Calu3 (cell line): ENCODE data around the gene RASGRF2. TPM values are rescaled to one million over a fixed set of nuclear protein-coding genes. Genes with fewer than 3 reads are reported as not detected.
"Not testable (repeated sequence)": the region's sequence is repeated elsewhere in the genome, so short reads cannot be mapped to it uniquely, and the experiment has no call there.

Experiments used
- BruUV-seq: library from RNA; stranded (reverse); fragments of 400-500 nt; replicated peaks from 2 replicates; lab custom pipeline; 2021; lab: Mats Ljungman, UMichigan
- CTCF ChIA-PET: fragments of 300-600 bp; sonication (Branson Sonifier 250); formaldehyde crosslinking; loops from one replicate; lab custom pipeline; 2022; ENCODE audit warnings: antibody characterized with exemption; lab: Charles Lee
- DNase-seq: peaks from one replicate; pipeline ENCODE4 v3.0.0; 2022
- H3K27ac Mint-ChIP-seq: one replicate; pipeline ENCODE4 v1.8.0; 2022; ENCODE audit warnings: mixed read lengths; ENCODE audit not compliant: unreplicated experiment
- H3K27me3 Mint-ChIP-seq: one replicate; pipeline ENCODE4 v1.8.0; 2022; ENCODE audit warnings: mixed read lengths; ENCODE audit not compliant: unreplicated experiment
- H3K36me3 Mint-ChIP-seq: one replicate; pipeline ENCODE4 v1.8.0; 2022; ENCODE audit warnings: mild to moderate bottlenecking, moderate library complexity, mixed read lengths; ENCODE audit not compliant: insufficient read depth, unreplicated experiment
- H3K4me1 Mint-ChIP-seq: one replicate; pipeline ENCODE4 v1.8.0; 2022; ENCODE audit warnings: mild to moderate bottlenecking, low read depth, mixed read lengths; ENCODE audit not compliant: unreplicated experiment
- H3K4me3 Mint-ChIP-seq: one replicate; pipeline ENCODE4 v1.8.0; 2022; ENCODE audit warnings: mild to moderate bottlenecking, low read depth, moderate library complexity, mixed read lengths; ENCODE audit not compliant: unreplicated experiment
- H3K9me3 Mint-ChIP-seq: one replicate; pipeline ENCODE4 v1.8.0; 2022; ENCODE audit warnings: low read depth, mixed read lengths; ENCODE audit not compliant: unreplicated experiment
- intact Hi-C: fragments of 100-400 bp; cut with micrococcal nuclease; formaldehyde crosslinking; loops from one replicate; pipeline ENCODE4 v1.10.0; 2022; ENCODE audit not compliant: unreplicated experiment
- total RNA-seq: library from RNA; stranded (reverse); gene quantifications from 2 replicates; pipeline ENCODE4 v1.2.3, GENCODE V29; 2022
- TF ChIP-seq, protein P1 (sequence below): fragments of 200-600 bp; IDR thresholded peaks from one replicate; pipeline ENCODE4 v1.8.0; 2022; ENCODE audit warnings: antibody characterized with exemption; ENCODE audit not compliant: unreplicated experiment

Gene RASGRF2
- total RNA-seq, 1 experiment from 2014 or later, result 27.7 TPM

DNA sequence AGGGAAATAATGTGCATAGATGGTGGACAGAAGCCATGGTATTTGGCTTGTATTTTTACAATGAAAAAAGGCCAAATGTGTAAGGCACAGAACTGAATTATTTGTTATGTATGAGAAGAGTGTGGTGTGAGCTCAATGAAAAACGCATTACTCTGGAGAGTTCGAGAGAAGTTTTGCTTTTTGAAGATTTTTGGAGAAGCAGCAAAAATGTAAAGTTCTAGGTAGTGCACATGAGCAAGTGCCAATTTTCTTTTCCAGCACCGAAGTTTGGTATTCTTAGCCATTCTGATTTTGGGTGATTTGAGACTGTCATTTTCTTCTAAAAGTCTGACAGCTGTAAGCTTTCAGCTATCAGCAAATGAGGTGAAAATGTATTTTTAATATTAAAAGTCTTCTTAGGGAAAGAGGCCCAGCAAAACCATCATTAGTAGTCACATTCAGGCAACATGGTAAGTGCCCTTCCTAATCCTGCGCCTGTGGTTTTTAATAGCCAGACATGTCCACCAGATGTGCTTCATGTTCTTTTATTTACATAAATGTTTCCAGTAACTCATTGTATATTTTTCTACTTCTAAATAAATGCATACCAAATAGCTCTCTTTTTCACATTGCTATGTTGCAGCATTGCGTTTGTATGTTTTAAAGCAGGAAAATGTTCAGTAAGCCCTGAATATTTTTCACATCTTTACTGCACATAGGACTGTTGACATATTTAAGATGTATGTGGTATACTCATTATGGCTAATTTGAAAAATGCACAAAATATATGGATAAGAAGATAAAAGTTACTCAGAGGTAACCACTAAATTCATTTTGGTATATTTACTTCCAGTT lies 50.4 kb downstream of the RASGRF2 start:
- intact Hi-C loops, result no loop called here
- Mint-ChIP-seq H3K36me3 (no peaks in the 10 kb centered on the region), H3K27ac (no peak overlapping the region), H3K4me1 (peaks cover 13% of the 10 kb centered on the region), H3K9me3 (no peaks in the 10 kb centered on the region), H3K27me3 (no peaks in the 10 kb centered on the region), H3K4me3 (no peak overlapping the region)
- DNase-seq, result no peak
- TF ChIP-seq, protein P1, sequence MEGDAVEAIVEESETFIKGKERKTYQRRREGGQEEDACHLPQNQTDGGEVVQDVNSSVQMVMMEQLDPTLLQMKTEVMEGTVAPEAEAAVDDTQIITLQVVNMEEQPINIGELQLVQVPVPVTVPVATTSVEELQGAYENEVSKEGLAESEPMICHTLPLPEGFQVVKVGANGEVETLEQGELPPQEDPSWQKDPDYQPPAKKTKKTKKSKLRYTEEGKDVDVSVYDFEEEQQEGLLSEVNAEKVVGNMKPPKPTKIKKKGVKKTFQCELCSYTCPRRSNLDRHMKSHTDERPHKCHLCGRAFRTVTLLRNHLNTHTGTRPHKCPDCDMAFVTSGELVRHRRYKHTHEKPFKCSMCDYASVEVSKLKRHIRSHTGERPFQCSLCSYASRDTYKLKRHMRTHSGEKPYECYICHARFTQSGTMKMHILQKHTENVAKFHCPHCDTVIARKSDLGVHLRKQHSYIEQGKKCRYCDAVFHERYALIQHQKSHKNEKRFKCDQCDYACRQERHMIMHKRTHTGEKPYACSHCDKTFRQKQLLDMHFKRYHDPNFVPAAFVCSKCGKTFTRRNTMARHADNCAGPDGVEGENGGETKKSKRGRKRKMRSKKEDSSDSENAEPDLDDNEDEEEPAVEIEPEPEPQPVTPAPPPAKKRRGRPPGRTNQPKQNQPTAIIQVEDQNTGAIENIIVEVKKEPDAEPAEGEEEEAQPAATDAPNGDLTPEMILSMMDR, result no peak
- BruUV-seq, result no TSS peak
- CTCF ChIA-PET, result no interaction called here

GRCh38 chr5:81014348-81014747 lies 54.2 kb downstream of the RASGRF2 start:
- no TSS peak for BruUV-seq
- H3K9me3 Mint-ChIP-seq, result no peaks in the 10 kb centered on the region
- TF ChIP-seq, protein P1, result no peak

GRCh38 chr5:81016116-81016515 lies 56.0 kb downstream of the RASGRF2 start:
- H3K4me3 Mint-ChIP-seq, result no peak overlapping the region
- no peaks in the 10 kb centered on the region for H3K9me3 Mint-ChIP-seq
- TF ChIP-seq, protein P1, result no peak
- no peaks in the 10 kb centered on the region for H3K27me3 Mint-ChIP-seq
- H3K27ac Mint-ChIP-seq, result no peak overlapping the region
- CTCF ChIA-PET, result no interaction called here
- peaks cover 19% of the 10 kb centered on the region for H3K4me1 Mint-ChIP-seq
- no peaks in the 10 kb centered on the region for H3K36me3 Mint-ChIP-seq
- no peak for DNase-seq
- intact Hi-C loops, result no loop called here
- BruUV-seq, result no TSS peak

More at GRCh38 chr5:81014348-81014747, 54.2 kb downstream of the RASGRF2 start:
- Mint-ChIP-seq H3K36me3 (no peaks in the 10 kb centered on the region), H3K27ac (no peak overlapping the region), H3K4me3 (no peak overlapping the region), H3K4me1 (peaks cover 2% of the 10 kb centered on the region), H3K27me3 (no peaks in the 10 kb centered on the region)
- intact Hi-C loops, result no loop called here
- DNase-seq, result no peak
- CTCF ChIA-PET, result no interaction called here

DNA sequence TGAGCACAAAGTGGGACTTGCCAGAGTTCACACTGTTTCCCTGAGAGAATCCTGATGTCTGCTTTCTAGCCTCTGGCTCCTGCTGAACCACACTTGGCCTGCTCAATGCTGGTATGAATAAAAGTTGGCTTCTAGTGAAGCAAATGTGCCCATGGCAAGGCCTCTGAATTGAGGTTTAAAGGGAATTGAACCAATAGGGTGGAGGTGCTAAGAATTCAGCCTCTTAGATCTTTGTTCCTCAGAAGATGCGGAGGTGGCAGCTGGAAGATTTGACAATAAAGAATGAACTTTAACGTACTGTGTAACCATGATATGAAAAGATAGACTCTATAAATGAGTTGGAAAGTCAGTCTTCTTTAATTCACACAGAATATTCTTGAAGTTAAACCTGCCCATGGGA lies 57.2 kb downstream of the RASGRF2 start:
- H3K27ac Mint-ChIP-seq, result no peak overlapping the region
- TF ChIP-seq, protein P1, result no peak
- no peaks in the 10 kb centered on the region for H3K36me3 Mint-ChIP-seq
- intact Hi-C loops, result no loop called here
- no peaks in the 10 kb centered on the region for H3K9me3 Mint-ChIP-seq
- no peak for DNase-seq
- H3K4me3 Mint-ChIP-seq, result no peak overlapping the region
- CTCF ChIA-PET, result no interaction called here
- no TSS peak for BruUV-seq
- peaks cover 19% of the 10 kb centered on the region for H3K4me1 Mint-ChIP-seq
- H3K27me3 Mint-ChIP-seq, result no peaks in the 10 kb centered on the region

- H3K27me3 Mint-ChIP-seq, H3K27ac Mint-ChIP-seq, DNase-seq, H3K4me3 Mint-ChIP-seq, intact Hi-C loops, BruUV-seq, H3K9me3 Mint-ChIP-seq, H3K36me3 Mint-ChIP-seq: not testable (repeated sequence)
- H3K4me1 Mint-ChIP-seq, result peaks cover 19% of the 10 kb centered on the region
- CTCF ChIA-PET, result interaction anchor here (0.6 kb wide), 1 partner anchor 16 kb away, joined by 3 read pairs; no protein-coding TSS in a partner anchor
Observed at GRCh38 chr5:81018608-81019007, 58.4 kb downstream of the RASGRF2 start.
